Nephron progenitor cell (in vitro differentiated cells): ENCODE data around the gene PKIG.

ENCODE experiments used
- DNase-seq: peaks from one replicate; pipeline ENCODE4 v3.0.0; 2021
- H3K27ac Mint-ChIP-seq: 2 replicates; pipeline ENCODE4 v1.8.0; 2021; ENCODE audit warnings: mild to moderate bottlenecking, moderate library complexity, mixed read lengths
- H3K27me3 Mint-ChIP-seq: 2 replicates; pipeline ENCODE4 v1.8.0; 2021; ENCODE audit warnings: mild to moderate bottlenecking, low read depth, mixed read lengths; ENCODE audit not compliant: poor library complexity
- H3K36me3 Mint-ChIP-seq: 2 replicates; pipeline ENCODE4 v1.8.0; 2021; ENCODE audit warnings: low read depth, mixed read lengths
- H3K4me1 Mint-ChIP-seq: 2 replicates; pipeline ENCODE4 v1.8.0; 2021; ENCODE audit warnings: mixed read lengths
- H3K4me3 Mint-ChIP-seq: 2 replicates; pipeline ENCODE4 v1.8.0; 2021; ENCODE audit warnings: mild to moderate bottlenecking, moderate library complexity, mixed read lengths
- H3K9me3 Mint-ChIP-seq: 2 replicates; pipeline ENCODE4 v1.8.0; 2021; ENCODE audit warnings: mild to moderate bottlenecking, moderate library complexity, mixed read lengths
- CTCF ChIP-seq: fragments of 200-600 bp; sonication (generic); IDR thresholded peaks from 2 replicates; pipeline ENCODE4 v1.5.0; 2021; ENCODE audit warnings: antibody characterized with exemption

Gene PKIG

DNA sequence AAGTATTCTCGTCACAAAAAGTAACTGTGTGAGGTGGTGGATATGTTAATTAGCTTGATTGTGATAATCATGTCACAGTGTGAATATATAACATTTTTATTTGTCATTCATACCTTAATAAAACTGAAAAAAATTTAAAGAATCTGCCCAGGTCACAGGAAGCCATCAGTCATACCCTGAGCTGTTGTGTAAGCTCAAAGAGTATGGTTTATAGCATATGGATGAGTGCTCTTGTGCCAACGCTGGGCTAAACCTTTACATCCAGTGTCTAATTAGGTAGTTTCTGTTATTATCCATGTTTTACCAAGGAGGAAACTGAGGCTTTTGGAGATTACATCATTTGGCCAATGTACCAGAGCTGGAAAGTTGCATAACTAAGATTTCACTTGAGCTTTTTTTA, 11.4 kb downstream of the PKIG start:
- H3K27me3 Mint-ChIP-seq: no peaks in the 10 kb centered on the region
- no peak for DNase-seq
- H3K36me3 Mint-ChIP-seq: peaks cover 23% of the 10 kb centered on the region
- H3K9me3 Mint-ChIP-seq: no peaks in the 10 kb centered on the region
- H3K27ac Mint-ChIP-seq: no peak overlapping the region
- H3K4me3 Mint-ChIP-seq: no peak overlapping the region
- no peak for TF ChIP-seq CTCF
- no peaks in the 10 kb centered on the region for H3K4me1 Mint-ChIP-seq

DNA sequence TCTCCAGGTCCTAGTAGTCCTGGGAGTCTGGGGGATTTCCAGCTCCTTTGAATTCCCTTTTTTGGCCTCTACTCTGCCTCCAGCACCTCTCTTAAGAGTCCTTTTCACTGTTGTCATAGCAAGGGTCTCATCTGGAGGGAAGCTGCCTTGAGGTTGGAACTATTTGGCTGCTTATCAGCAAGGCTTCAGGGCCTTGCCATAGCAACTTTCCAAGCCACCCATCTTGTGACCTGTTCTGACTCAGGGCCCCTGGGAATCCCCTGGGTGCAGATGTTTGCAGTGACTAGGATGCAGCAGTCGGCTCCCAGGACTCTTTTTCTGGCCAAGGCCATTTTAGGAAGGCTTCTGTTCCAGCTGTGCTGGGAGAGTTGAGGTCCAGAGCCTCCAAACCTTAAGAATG, 12.4 kb downstream of the PKIG start:
- peaks cover 21% of the 10 kb centered on the region for H3K36me3 Mint-ChIP-seq
- TF ChIP-seq CTCF: no peak
- no peak overlapping the region for H3K4me3 Mint-ChIP-seq
- no peaks in the 10 kb centered on the region for H3K4me1 Mint-ChIP-seq
- H3K27me3 Mint-ChIP-seq: no peaks in the 10 kb centered on the region
- no peak for DNase-seq
- no peak overlapping the region for H3K27ac Mint-ChIP-seq
- H3K9me3 Mint-ChIP-seq: no peaks in the 10 kb centered on the region

DNA sequence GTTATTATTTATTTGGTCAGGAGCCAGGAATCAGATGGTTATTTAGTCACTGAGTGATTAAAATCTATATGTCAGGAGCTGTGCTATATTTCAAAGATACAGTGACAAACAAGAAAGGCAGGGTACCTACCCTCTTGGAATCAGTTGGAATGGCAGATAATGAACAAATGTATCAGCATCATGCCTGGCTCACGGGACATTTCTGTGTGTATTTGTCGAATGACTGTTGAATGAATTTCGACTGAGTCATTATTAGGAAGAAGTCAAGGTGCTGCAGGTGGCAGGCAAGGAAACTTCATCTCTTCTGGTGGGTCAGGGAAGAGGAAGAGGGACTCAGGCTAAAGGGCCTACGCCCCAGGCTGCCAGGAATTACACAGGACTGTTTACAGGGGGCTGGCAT, 13.6 kb downstream of the PKIG start:
- peak overlapping the region; percentile 14 for H3K27ac Mint-ChIP-seq

GRCh38 chr20:44596876-44597275, 14.5 kb downstream of the PKIG start:
- Mint-ChIP-seq H3K27me3 (no peaks in the 10 kb centered on the region), H3K27ac (no peak overlapping the region), H3K4me1 (no peaks in the 10 kb centered on the region), H3K36me3 (peaks cover 4% of the 10 kb centered on the region), H3K9me3 (no peaks in the 10 kb centered on the region), H3K4me3 (no peak overlapping the region)
- TF ChIP-seq CTCF: no peak
- no peak for DNase-seq

More for the DNA sequence above, 13.6 kb downstream of the PKIG start:
- H3K36me3 Mint-ChIP-seq: peaks cover 8% of the 10 kb centered on the region
- H3K4me1 Mint-ChIP-seq: no peaks in the 10 kb centered on the region
- no peak for TF ChIP-seq CTCF
- no peak overlapping the region for H3K4me3 Mint-ChIP-seq
- H3K27me3 Mint-ChIP-seq: no peaks in the 10 kb centered on the region
- no peaks in the 10 kb centered on the region for H3K9me3 Mint-ChIP-seq
- no peak for DNase-seq

- no peak overlapping the region for H3K27ac Mint-ChIP-seq
- no peak for DNase-seq
- no peak overlapping the region for H3K4me3 Mint-ChIP-seq
- H3K4me1 Mint-ChIP-seq: no peaks in the 10 kb centered on the region
- peaks cover 4% of the 10 kb centered on the region for H3K36me3 Mint-ChIP-seq
- H3K27me3 Mint-ChIP-seq: no peaks in the 10 kb centered on the region
- TF ChIP-seq CTCF: no peak
- H3K9me3 Mint-ChIP-seq: no peaks in the 10 kb centered on the region
Observed at GRCh38 chr20:44597516-44597915, 15.1 kb downstream of the PKIG start.

DNA sequence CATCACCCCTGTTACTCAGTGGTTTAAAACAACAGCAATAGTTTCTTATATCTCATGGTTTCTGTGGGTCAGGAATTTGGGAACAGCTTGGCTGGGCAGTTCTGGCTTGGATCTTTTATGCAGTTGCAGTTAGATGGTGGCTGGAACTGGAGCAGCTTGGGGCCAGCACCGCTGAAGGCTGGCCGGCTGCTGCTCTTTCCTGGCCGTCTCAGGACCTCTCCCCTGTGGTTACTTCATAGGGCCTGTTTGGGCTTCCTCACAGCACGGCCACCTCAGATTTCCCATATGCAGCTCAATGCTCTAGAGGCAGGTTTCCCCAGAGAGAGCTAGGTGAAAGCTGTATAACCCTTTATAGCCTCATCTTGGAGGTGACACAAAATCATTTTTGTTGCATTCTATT, 15.6 kb downstream of the PKIG start:
- Mint-ChIP-seq H3K4me3 (no peak overlapping the region), H3K9me3 (no peaks in the 10 kb centered on the region), H3K36me3 (no peaks in the 10 kb centered on the region), H3K27me3 (no peaks in the 10 kb centered on the region), H3K27ac (peak overlapping the region; percentile 30), H3K4me1 (no peaks in the 10 kb centered on the region)
- no peak for DNase-seq
- TF ChIP-seq CTCF: no peak
